Cardiac fibroblast (primary cell): ENCODE data around the gene CRABP2.

ENCODE experiments used
- DNase-seq, 2 donors: peaks; one replicate each; pipeline versions ENCODE4 v3.0.0 to v3.0.0-alpha.2; 2010; ENCODE audit warnings: low read depth in 2 of 2
- H3K4me3 ChIP-seq, 2 donors: replicated peaks in 1 of 2; 1 replicate in 1 of 2; 2 replicates in 1 of 2; pipeline ENCODE4 v1.5.1; 2011; ENCODE audit warnings: low read depth in 2 of 2, low read length in 2 of 2, mild to moderate bottlenecking in 2 of 2, moderate library complexity in 1 of 2
- TF ChIP-seq, protein P1 (sequence below): IDR thresholded peaks from one replicate; pipeline ENCODE4 v1.5.1; 2011; ENCODE audit warnings: low read depth, mild to moderate bottlenecking, low read length, inconsistent platforms

Gene CRABP2

GRCh38 chr1:156742801-156743200, 37.4 kb upstream of the CRABP2 start:
- TF ChIP-seq, protein P1, sequence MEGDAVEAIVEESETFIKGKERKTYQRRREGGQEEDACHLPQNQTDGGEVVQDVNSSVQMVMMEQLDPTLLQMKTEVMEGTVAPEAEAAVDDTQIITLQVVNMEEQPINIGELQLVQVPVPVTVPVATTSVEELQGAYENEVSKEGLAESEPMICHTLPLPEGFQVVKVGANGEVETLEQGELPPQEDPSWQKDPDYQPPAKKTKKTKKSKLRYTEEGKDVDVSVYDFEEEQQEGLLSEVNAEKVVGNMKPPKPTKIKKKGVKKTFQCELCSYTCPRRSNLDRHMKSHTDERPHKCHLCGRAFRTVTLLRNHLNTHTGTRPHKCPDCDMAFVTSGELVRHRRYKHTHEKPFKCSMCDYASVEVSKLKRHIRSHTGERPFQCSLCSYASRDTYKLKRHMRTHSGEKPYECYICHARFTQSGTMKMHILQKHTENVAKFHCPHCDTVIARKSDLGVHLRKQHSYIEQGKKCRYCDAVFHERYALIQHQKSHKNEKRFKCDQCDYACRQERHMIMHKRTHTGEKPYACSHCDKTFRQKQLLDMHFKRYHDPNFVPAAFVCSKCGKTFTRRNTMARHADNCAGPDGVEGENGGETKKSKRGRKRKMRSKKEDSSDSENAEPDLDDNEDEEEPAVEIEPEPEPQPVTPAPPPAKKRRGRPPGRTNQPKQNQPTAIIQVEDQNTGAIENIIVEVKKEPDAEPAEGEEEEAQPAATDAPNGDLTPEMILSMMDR = no peak
- H3K4me3 ChIP-seq = no peak overlapping the region
- no peak for DNase-seq

DNA sequence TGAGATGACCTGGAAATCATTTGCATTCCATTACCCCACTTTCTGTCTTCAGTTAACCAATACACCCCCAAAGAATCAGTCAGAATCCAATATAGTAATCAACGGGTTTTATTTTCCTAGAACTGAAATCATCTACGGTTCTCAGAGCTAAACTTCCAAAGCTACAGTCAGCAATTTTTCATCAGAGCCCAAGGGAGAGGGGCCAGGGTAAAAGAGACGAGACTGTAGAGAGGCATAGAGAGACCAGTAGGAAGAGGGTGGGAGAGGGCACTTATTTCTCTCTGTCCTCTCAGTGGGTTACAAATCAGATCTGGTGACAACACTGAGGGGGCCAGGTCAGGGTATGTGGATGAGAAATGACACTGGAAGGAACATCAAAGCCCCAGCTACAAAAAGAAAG, 36.6 kb upstream of the CRABP2 start:
- TF ChIP-seq, protein P1 = no peak
- DNase-seq = no peak
- H3K4me3 ChIP-seq = no peak overlapping the region

DNA sequence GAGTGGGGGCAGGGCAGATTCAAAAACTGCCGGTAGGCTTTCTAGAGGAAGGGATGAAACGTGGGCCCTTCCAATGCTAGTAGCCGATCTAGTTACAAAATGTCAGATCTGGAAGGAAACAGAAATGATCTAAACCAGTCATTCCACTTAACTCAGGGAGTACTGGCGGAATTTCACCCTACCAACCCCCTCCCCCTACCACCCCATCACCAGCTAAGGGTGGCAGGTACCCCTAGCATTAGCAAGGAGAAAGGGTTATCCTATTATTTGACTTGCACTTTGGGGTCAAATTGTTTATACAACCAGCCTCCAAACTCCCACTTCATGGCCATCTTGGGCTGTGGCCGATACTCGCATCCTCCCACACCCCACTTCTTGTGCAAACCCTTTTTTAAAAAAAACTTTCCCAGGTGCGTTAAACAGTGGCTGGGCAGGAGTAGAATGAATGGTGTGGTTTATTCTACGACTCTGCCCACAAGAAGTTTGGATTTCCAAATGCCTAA, 36.1 kb upstream of the CRABP2 start:
- DNase-seq = no peak
- peak overlapping the region in 1 of 2 donors; percentile 21 for H3K4me3 ChIP-seq
- TF ChIP-seq, protein P1 = no peak

DNA sequence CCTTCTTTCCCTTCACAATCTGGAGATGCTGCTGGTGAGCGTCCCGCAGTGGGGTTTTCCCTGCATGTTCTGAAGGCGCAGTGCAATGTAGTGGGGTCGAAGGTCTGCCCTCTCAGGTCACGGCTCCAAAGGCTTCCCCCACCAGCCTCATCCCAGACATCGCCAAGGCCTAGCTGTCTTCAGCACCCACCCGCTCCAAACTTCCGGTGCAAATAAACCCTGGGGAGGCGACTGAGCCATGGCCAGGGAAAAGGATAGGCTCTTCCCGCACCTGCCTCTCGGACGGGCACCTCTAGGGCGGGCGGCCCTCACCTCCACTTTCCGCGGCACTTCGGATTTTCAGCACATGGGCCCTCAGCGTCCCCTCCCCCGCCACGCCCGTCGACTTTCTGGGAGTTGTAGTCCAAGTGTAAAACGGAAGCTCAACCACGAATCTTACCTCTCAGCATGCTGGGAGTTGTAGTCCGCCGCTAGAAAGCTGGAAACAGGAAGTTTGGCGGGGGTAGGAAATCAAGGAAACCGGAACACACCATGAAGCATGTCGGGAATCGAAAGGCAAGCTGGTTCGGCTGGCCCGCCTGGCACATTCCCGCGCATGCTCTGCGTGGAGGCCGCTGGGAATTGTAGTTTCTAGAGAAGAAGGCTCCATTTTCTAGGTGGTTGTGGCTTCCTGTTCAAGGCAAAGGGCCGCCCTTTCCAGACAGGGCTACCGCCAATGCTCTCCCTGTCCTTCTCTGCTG, 35.5 kb upstream of the CRABP2 start, which contains the start of gene MRPL24:
Gene MRPL24 (minus strand): TSS at position 348 of the 740 bp plus-strand sequence. CDS start 2,384 bp downstream, outside the sequence.
- TF ChIP-seq, protein P1 = no peak
- DNase-seq = peak; percentile 99 to 100
- H3K4me3 ChIP-seq = peak within 1 kb of the TSS; percentile 79 to 80

DNA sequence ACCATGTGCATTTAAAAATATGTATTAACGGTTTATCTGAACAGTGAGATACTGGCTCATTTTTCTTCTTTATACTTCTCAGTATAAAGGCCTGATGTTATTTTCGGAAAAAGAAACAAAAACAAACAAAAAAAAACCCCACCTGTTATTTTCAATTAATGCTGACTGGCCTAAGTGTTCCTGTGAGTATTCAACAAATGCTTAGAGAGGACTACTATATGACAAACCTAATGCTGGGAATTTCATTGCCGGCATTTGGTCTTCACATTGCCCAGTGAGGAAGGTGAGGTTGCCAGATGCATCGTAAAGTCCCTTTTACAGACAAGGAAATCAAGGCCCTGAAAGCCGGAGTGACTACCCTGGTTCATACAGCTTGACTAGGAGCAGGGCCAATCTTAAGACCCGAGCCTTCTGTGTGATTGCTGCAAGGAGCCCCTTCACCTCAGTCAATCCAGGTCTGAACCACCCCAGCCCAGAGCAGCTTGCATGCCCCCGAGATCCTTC, 34.9 kb upstream of the CRABP2 start:
- TF ChIP-seq, protein P1 = no peak
- peak overlapping the region; percentile 79 to 80 for H3K4me3 ChIP-seq
- DNase-seq = peak in 1 of 2 donors; percentile 23

DNA sequence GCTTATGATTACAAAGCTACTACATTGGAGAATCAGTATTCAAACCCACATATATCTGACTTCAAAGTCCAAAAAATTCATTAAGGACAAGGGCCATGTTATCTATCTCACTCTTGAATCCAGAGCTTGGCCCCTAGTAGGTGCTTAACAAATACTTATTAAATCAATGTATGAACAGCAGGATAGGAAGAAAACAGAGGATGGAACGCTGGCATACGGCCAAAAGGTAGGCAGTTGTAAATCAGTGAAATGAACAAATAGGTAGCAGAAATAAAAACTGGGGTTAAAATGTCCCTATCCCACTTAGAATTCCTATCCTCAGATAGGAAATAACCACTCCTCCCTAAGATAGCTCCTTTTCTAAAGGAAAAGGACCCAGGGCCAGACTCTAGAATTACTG, 33.5 kb upstream of the CRABP2 start:
- H3K4me3 ChIP-seq = no peak overlapping the region
- TF ChIP-seq, protein P1 = no peak
- no peak for DNase-seq
